B cell (primary cell): ENCODE data around the gene ZSCAN12.
"Not testable (repeated sequence)": the region's sequence is repeated elsewhere in the genome, so short reads cannot be mapped to it uniquely, and the experiment has no call there.

ENCODE experiments used
- CTCF ChIP-seq: fragments of 200-600 bp; IDR thresholded peaks from one replicate; pipeline ENCODE4 v1.8.0; 2022; ENCODE audit warnings: antibody characterized with exemption, mild to moderate bottlenecking
- EZH2 ChIP-seq: IDR thresholded peaks from 2 replicates; pipeline ENCODE4 v1.6.1; 2012; ENCODE audit warnings: borderline replicate concordance, low read depth, mild to moderate bottlenecking, moderate library complexity, low read length; ENCODE audit not compliant: insufficient read depth, poor library complexity, severe bottlenecking

DNA sequence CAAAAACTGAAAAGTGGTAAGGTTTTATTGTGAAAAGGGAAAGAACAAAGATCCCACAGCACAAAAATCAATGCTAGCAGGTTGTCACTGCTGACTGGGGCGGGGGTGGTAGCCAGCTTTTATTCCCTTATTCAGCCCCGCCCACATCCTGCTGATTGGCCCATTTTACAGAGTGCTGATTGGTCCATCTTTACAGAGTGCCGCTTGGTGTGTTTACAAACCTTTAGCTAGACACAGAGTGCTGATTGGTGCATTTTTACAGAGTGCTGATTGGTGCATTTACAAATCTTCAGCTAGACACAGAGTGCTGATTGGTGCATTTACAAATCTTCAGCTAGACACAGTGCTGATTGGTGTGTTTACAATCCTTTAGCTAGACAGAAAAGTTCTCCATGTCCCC lies 45.2 kb upstream of the ZSCAN12 start:
- TF ChIP-seq CTCF, EZH2: not testable (repeated sequence)
